SK-N-SH treated with all-trans-retinoic acid at 6 μM for 48 hours (cell line): ENCODE data around the gene TRIM24.

Experiments
- ATAC-seq: fragments of 200-7000 bp; cut with Tn5 transposase; 3 replicates; pipeline ENCODE4 v1.9.1; 2020; ENCODE audit warnings: mild to moderate bottlenecking, moderate library complexity
- ARNTL ChIP-seq: fragments of 450-650 bp; formaldehyde crosslinking; IDR thresholded peaks from 2 replicates; pipeline ENCODE4 v1.5.0; 2020; ENCODE audit warnings: low read depth, mild to moderate bottlenecking, moderate library complexity, borderline replicate concordance
- BACH2 ChIP-seq: fragments of 250-450 bp; sonication (Bioruptor Pico); IDR thresholded peaks from 2 replicates; pipeline ENCODE4 v1.9.0; 2021; ENCODE audit warnings: mild to moderate bottlenecking, borderline replicate concordance
- CSDC2 ChIP-seq: fragments of 250-450 bp; sonication (Bioruptor Pico); IDR thresholded peaks from 2 replicates; pipeline ENCODE4 v1.5.0; 2020; ENCODE audit warnings: mild to moderate bottlenecking, moderate library complexity
- ESRRG ChIP-seq: fragments of 250-450 bp; sonication (Bioruptor Pico); IDR thresholded peaks from 2 replicates; pipeline ENCODE4 v1.6.1; 2021; ENCODE audit warnings: mild to moderate bottlenecking
- GLIS3 ChIP-seq: fragments of 250-450 bp; sonication (Bioruptor Pico); IDR thresholded peaks from 2 replicates; pipeline ENCODE4 v1.5.0; 2020; ENCODE audit warnings: mild to moderate bottlenecking, moderate library complexity
- ISL1 ChIP-seq: fragments of 250-450 bp; sonication (Bioruptor Pico); IDR thresholded peaks from 2 replicates; pipeline ENCODE4 v2.1.2; 2022; ENCODE audit warnings: mild to moderate bottlenecking, moderate library complexity
- RARB ChIP-seq: fragments of 250-450 bp; sonication (Bioruptor Pico); IDR thresholded peaks from 2 replicates; pipeline ENCODE4 v1.8.0; 2021; ENCODE audit warnings: mild to moderate bottlenecking, moderate library complexity
- SNAI2 ChIP-seq: fragments of 250-450 bp; sonication (Bioruptor Pico); IDR thresholded peaks from 2 replicates; pipeline ENCODE4 v1.5.0; 2020; ENCODE audit warnings: mild to moderate bottlenecking, moderate library complexity
- TCF4 ChIP-seq: fragments of 250-450 bp; sonication (Bioruptor Pico); IDR thresholded peaks from 2 replicates; pipeline ENCODE4 v1.8.0; 2021; ENCODE audit warnings: mild to moderate bottlenecking, moderate library complexity, borderline replicate concordance
- TOX ChIP-seq: fragments of 250-450 bp; sonication (Bioruptor Pico); IDR thresholded peaks from 2 replicates; pipeline ENCODE4 v1.8.0; 2021; ENCODE audit warnings: mild to moderate bottlenecking, moderate library complexity, borderline replicate concordance
- ZC3H10 ChIP-seq: fragments of 250-450 bp; sonication (Bioruptor Pico); IDR thresholded peaks from 2 replicates; pipeline ENCODE4 v1.5.1; 2021; ENCODE audit warnings: mild to moderate bottlenecking, moderate library complexity
- ZFP3 ChIP-seq: fragments of 250-450 bp; sonication (Bioruptor Pico); IDR thresholded peaks from 2 replicates; pipeline ENCODE4 v1.5.0; 2020; ENCODE audit warnings: mild to moderate bottlenecking, moderate library complexity
- ZFP30 ChIP-seq: fragments of 450-650 bp; formaldehyde crosslinking; IDR thresholded peaks from 2 replicates; pipeline ENCODE4 v1.5.0; 2022; ENCODE audit warnings: mild to moderate bottlenecking, moderate library complexity
- ZNF565 ChIP-seq: fragments of 450-650 bp; formaldehyde crosslinking; conservative IDR thresholded peaks from 2 replicates; pipeline ENCODE4 v1.5.0; 2020; ENCODE audit warnings: low read depth, mild to moderate bottlenecking, moderate library complexity
- ZNF70 ChIP-seq: fragments of 450-650 bp; formaldehyde crosslinking; IDR thresholded peaks from 2 replicates; pipeline ENCODE4 v1.5.0; 2020; ENCODE audit warnings: mild to moderate bottlenecking, moderate library complexity
- ZNF8 ChIP-seq: fragments of 450-650 bp; formaldehyde crosslinking; IDR thresholded peaks from 2 replicates; pipeline ENCODE4 v1.5.0; 2020; ENCODE audit warnings: mild to moderate bottlenecking, moderate library complexity
- TF ChIP-seq, protein P1 (sequence below): fragments of 250-450 bp; sonication (Bioruptor Pico); IDR thresholded peaks from 2 replicates; pipeline ENCODE4 v1.5.0; 2020; ENCODE audit warnings: mild to moderate bottlenecking, moderate library complexity
- TF ChIP-seq, protein P2 (sequence below): fragments of 250-450 bp; sonication (Bioruptor Pico); IDR thresholded peaks from 2 replicates; pipeline ENCODE4 v1.5.1; 2020; ENCODE audit warnings: low read depth, mild to moderate bottlenecking, moderate library complexity
- TF ChIP-seq, protein P3 (sequence below): fragments of 250-450 bp; sonication (Bioruptor Pico); IDR thresholded peaks from 2 replicates; pipeline ENCODE4 v1.8.0; 2021; ENCODE audit warnings: low read depth, mild to moderate bottlenecking, moderate library complexity, borderline replicate concordance
- TF ChIP-seq, protein P4 (sequence below): fragments of 250-450 bp; sonication (Bioruptor Pico); IDR thresholded peaks from 2 replicates; pipeline ENCODE4 v1.8.0; 2020; ENCODE audit warnings: mild to moderate bottlenecking, moderate library complexity, borderline replicate concordance

Gene TRIM24

DNA sequence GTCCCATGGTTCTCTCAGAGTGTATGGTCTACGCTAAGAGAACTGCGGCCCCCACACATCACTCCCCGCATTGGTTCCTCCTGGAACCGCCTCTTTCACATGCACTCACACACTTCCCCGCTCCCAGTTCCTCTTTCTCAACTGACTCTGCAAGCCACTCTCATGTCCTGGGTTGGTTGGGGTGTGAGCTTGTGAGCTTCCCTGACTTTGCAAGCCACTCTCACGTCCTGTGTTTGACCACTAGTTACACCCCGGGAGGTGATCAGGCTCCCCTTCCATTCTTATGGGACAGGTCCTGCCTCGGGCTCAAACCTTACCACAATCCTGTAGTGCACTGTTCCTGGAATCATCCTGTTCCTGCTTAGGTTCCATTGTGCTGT, 105.0 kb downstream of the TRIM24 start (continued):
- TF ChIP-seq, protein P1, sequence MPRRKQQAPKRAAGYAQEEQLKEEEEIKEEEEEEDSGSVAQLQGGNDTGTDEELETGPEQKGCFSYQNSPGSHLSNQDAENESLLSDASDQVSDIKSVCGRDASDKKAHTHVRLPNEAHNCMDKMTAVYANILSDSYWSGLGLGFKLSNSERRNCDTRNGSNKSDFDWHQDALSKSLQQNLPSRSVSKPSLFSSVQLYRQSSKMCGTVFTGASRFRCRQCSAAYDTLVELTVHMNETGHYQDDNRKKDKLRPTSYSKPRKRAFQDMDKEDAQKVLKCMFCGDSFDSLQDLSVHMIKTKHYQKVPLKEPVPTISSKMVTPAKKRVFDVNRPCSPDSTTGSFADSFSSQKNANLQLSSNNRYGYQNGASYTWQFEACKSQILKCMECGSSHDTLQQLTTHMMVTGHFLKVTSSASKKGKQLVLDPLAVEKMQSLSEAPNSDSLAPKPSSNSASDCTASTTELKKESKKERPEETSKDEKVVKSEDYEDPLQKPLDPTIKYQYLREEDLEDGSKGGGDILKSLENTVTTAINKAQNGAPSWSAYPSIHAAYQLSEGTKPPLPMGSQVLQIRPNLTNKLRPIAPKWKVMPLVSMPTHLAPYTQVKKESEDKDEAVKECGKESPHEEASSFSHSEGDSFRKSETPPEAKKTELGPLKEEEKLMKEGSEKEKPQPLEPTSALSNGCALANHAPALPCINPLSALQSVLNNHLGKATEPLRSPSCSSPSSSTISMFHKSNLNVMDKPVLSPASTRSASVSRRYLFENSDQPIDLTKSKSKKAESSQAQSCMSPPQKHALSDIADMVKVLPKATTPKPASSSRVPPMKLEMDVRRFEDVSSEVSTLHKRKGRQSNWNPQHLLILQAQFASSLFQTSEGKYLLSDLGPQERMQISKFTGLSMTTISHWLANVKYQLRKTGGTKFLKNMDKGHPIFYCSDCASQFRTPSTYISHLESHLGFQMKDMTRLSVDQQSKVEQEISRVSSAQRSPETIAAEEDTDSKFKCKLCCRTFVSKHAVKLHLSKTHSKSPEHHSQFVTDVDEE (CRISPR knock-in tag): no peak
- no peak for TF ChIP-seq ZFP3 (CRISPR knock-in tag)
- TF ChIP-seq ESRRG (CRISPR knock-in tag): no peak
- TF ChIP-seq ZNF8 (CRISPR knock-in tag): no peak
- no peak for TF ChIP-seq TCF4 (CRISPR knock-in tag)

DNA sequence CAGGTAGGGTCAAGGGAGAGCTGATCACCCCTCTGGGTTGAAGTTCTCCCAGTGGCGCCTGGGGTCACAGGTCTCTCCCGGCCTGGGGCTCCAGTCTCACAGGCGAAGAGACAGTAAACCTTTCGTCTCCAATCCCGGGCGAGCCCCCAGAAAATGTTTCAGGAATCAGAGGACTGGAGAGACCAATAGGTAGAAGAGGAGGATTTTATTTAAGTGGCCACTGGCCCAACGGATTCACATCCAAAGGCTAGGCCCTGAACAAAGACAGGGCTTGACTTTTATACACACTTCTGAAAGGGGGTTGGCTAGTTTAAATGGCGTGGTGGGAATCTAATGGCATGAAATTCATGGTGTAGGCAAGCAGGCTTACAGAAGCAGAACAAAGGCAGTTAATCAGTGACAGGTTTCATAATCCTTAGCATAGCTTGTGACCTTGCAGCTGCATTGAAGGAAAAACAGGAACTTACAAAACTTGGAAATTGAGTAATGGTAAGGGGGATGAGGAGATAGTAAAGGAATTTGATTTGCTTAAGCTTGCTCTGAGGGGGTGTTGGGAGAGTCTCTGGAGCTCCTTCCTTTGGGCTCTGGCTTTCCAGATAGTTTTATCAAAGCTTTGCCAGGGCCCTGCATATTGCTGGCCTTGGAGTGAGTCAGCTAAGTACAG, 105.5 kb downstream of the TRIM24 start:
- TF ChIP-seq ZFP30 (CRISPR knock-in tag): no peak
- no peak for TF ChIP-seq ZC3H10
- TF ChIP-seq TOX (CRISPR knock-in tag): no peak
- TF ChIP-seq, protein P2, sequence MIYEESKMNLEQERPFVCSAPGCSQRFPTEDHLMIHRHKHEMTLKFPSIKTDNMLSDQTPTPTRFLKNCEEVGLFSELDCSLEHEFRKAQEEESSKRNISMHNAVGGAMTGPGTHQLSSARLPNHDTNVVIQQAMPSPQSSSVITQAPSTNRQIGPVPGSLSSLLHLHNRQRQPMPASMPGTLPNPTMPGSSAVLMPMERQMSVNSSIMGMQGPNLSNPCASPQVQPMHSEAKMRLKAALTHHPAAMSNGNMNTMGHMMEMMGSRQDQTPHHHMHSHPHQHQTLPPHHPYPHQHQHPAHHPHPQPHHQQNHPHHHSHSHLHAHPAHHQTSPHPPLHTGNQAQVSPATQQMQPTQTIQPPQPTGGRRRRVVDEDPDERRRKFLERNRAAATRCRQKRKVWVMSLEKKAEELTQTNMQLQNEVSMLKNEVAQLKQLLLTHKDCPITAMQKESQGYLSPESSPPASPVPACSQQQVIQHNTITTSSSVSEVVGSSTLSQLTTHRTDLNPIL (CRISPR knock-in tag): no peak
- ATAC-seq: no peak

DNA sequence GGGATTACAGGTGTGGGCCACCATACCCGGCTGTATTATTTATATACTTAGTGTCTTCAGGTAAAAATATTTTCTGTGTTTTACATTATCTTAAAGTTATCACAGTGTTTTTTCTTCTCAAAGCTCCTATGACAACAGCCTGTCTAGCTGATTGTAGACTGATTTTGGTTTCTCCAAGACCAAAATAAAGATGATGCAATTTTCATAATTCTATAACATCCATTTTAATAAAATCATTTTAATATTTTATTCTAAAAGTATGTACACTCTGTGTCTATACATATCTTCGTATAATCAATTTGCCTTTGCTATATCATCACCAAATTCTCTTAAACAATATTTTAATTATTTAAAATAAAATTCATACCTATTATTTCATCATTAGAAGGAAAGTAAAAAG, 108.6 kb downstream of the TRIM24 start:
- no peak for ATAC-seq
- TF ChIP-seq, protein P3, sequence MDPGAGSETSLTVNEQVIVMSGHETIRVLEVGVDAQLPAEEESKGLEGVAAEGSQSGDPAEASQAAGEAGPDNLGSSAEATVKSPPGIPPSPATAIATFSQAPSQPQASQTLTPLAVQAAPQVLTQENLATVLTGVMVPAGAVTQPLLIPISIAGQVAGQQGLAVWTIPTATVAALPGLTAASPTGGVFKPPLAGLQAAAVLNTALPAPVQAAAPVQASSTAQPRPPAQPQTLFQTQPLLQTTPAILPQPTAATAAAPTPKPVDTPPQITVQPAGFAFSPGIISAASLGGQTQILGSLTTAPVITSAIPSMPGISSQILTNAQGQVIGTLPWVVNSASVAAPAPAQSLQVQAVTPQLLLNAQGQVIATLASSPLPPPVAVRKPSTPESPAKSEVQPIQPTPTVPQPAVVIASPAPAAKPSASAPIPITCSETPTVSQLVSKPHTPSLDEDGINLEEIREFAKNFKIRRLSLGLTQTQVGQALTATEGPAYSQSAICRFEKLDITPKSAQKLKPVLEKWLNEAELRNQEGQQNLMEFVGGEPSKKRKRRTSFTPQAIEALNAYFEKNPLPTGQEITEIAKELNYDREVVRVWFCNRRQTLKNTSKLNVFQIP (CRISPR knock-in tag): no peak
- TF ChIP-seq GLIS3 (no peak), ZC3H10 (no peak), SNAI2 (CRISPR knock-in tag) (no peak), ZNF70 (CRISPR knock-in tag) (no peak)

DNA sequence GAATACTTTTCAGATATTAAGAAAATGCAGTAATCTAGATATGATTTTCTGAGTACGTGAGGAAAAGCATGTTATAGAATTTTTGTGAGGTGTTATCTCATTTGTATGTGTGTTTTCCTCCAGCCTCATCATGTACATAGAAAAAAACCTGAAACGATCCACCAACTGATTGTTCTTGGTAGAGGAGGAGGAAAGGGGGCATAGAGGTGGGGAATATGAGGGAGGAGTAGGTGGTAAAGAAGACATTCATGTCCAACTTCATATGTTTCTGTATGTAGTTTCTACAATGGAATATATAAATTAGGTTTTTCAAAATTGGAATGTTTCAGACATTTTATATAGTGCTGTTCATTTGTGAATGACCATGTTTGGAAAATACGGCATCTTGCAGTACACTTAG, 109.4 kb downstream of the TRIM24 start:
- TF ChIP-seq, protein P3 (CRISPR knock-in tag): no peak
- TF ChIP-seq ISL1 (CRISPR knock-in tag): no peak
- TF ChIP-seq TOX (CRISPR knock-in tag): no peak
- no peak for TF ChIP-seq SNAI2 (CRISPR knock-in tag)
- no peak for TF ChIP-seq ZFP3 (CRISPR knock-in tag)
- no peak for TF ChIP-seq ZNF70 (CRISPR knock-in tag)
- TF ChIP-seq RARB: no peak
- ATAC-seq: no peak

DNA sequence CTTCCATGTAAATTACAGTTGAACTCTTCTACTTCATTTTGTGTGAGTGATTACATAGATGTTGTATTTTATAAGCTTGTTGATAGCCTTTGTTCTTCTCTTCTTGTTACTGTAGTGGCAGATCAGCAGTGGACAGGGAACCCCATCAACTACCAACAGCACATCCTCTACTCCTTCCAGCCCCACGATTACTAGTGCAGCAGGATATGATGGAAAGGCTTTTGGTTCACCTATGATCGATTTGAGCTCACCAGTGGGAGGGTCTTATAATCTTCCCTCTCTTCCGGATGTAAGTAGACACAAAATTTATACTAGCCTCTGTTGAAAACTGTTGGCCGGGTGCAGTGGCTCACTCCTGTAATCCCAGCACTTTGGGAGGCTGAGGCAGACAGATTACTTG, 110.7 kb downstream of the TRIM24 start:
- ATAC-seq: no peak
- no peak for TF ChIP-seq ZNF8 (CRISPR knock-in tag)
- TF ChIP-seq SNAI2 (CRISPR knock-in tag): no peak
- TF ChIP-seq ZNF565 (CRISPR knock-in tag): no peak
- no peak for TF ChIP-seq RARB
- TF ChIP-seq, protein P4, sequence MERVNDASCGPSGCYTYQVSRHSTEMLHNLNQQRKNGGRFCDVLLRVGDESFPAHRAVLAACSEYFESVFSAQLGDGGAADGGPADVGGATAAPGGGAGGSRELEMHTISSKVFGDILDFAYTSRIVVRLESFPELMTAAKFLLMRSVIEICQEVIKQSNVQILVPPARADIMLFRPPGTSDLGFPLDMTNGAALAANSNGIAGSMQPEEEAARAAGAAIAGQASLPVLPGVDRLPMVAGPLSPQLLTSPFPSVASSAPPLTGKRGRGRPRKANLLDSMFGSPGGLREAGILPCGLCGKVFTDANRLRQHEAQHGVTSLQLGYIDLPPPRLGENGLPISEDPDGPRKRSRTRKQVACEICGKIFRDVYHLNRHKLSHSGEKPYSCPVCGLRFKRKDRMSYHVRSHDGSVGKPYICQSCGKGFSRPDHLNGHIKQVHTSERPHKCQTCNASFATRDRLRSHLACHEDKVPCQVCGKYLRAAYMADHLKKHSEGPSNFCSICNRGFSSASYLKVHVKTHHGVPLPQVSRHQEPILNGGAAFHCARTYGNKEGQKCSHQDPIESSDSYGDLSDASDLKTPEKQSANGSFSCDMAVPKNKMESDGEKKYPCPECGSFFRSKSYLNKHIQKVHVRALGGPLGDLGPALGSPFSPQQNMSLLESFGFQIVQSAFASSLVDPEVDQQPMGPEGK (CRISPR knock-in tag): no peak
- TF ChIP-seq ISL1 (CRISPR knock-in tag): no peak
- TF ChIP-seq GLIS3: no peak
- no peak for TF ChIP-seq CSDC2 (CRISPR knock-in tag)
- no peak for TF ChIP-seq ARNTL (CRISPR knock-in tag)
- no peak for TF ChIP-seq BACH2 (CRISPR knock-in tag)
- TF ChIP-seq ZC3H10: no peak
- TF ChIP-seq, protein P2 (CRISPR knock-in tag): no peak
- TF ChIP-seq, protein P3 (CRISPR knock-in tag): no peak
